SK-N-DZ (cell line): ENCODE results near the gene TPCN2.
"Not testable (repeated sequence)": the region's sequence is repeated elsewhere in the genome, so short reads cannot be mapped to it uniquely, and the experiment has no call there.

ENCODE experiments used
- DNase-seq: peaks from one replicate; pipeline ENCODE4 v3.0.0-alpha.2; 2015; ENCODE audit warnings: low spot score

TPCN2 gene

DNA sequence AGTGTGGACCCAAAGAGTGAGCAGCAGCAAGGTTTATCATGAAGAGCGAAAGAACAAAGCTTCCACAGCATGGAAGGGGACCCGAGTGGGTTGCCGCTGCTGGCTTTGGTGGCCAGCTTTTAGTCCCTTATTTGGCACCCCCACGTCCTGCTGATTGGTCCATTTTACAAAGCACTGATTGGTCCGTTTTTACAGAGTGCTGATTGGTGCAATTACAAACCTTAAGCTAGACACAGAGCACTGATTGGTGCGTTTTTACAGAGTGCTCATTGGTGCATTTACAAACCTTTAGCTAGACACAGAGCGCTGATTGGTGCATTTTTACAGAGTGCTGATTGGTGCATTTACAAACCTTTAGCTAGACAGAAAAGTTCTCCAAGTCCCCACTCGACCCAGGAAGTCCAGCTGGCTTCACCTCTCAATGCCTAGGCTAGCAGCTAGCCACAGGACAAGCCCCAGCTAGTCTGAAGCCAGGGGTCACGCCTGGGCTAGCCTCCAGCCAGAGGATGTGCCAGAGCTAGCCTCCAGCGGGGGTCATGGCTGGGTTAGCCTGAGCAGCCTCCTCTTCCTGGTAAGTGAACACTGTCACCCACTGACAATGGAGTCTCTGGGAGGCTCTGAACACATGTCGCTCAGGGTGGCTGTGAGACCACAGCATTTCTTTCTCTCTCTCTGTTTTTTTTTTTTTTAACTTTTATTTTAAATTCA lies 100.8 kb downstream of the TPCN2 start:
- not testable (repeated sequence) for DNase-seq

DNA sequence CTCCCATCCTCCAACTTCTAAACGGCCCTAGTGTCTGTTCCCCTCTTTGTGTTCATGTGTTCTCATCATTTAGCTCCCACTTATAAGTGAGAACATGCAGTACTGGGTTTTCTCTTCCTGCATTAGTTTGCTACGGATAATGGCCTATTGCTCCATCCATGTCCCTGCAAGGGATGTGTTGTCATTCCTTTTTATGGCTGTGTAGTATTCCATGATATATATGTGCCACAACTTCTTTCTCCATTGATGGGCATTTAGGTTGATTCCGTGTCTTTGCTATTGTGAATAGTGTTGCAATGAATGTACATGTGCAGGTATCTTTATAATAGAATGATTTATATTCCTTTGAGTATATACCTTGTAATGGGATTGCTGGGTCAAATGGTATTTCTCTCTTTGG lies 101.4 kb downstream of the TPCN2 start:
- DNase-seq = no peak

- peak; percentile 49 for DNase-seq
These were observed 103.1 kb downstream of the TPCN2 start for GRCh38 chr11:69151836-69152235.

DNA sequence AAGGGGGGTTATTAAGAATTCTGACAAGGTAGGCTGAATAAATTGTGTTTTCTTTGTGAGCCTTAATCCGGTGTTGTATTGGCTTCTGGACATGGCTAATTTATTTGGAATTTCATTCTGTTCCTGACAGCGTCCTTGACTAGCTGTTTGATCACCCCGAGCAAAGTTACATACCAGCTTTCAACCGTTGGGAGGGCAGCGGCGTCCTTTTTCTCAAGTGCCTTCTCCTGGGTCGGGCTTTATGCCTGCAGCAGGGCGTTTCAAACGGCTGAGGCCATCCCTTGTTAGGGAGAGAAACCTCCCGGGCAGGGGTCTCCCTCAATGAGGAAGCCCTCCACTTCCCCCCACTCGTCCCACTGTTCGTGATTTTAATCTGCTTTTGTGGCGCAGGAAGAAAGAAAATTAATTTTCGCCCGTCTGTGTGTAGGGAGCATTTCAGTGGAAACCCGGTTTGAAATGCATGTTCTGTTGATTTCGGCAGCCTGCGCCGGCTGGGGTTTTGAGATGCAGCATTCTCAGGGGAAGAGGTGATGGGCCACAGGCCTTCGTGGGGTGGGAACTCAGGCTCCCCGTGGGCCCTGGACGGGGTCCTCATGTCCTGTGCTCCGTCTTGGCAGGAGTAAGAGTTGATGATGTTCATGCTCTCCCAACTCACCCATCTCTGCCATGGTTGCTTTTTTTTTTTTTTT lies 104.1 kb downstream of the TPCN2 start:
- peak; percentile 39 for DNase-seq

- no peak for DNase-seq
These were observed 104.9 kb downstream of the TPCN2 start for GRCh38 chr11:69153661-69154060.

DNA sequence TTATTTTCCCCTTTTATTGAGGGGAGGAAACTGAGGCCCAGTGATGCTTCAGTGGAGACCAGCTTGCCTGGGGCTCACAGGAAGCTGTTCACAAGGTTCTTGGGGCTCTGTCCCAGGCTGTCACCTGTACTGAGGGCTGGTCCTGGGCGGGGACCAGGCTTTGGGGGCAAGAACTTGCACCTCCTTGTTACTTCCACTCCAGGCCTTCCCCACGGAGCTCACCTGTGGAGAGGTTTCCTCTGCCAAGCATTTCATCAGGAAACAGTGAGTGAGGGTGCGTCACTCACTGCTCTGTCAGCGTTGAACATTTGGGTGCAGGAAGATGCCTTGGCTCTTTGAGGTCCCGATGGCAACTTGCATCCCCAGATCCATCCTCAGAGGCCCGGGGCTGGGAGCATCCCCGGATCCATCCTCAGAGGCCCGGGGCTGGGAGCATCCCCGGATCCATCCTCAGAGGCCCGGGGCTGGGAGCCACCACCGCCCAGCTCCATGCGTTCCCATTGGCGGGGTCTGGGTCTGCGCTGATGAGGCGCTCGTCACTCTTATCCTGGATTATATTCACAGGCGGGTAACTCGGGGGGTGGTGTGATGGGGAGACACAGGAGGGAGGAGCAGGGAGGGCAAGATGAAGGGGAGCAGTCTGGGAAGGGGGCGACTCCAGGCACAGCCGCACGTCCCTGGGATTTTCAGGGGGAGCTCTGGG lies 105.6 kb downstream of the TPCN2 start:
- DNase-seq = no peak

DNA sequence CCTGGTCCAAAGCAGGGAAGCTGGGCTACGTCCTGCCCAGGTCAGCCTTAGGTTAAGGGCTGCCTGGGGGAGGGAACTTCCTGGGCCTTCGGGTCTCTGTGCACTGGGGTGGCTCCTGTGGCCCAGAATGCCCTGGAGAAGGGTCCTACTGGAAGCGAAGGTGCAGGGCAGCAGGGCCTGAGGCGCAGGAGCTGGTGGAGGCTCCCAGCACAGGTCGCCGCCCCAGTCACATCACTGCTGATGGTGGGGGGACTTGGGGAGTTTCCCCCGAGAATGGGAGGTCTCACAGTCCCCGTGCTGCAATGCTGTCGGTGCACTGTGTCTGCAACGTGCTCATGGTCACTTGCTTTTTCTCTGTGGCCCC lies 106.2 kb downstream of the TPCN2 start:
- DNase-seq = no peak

DNA sequence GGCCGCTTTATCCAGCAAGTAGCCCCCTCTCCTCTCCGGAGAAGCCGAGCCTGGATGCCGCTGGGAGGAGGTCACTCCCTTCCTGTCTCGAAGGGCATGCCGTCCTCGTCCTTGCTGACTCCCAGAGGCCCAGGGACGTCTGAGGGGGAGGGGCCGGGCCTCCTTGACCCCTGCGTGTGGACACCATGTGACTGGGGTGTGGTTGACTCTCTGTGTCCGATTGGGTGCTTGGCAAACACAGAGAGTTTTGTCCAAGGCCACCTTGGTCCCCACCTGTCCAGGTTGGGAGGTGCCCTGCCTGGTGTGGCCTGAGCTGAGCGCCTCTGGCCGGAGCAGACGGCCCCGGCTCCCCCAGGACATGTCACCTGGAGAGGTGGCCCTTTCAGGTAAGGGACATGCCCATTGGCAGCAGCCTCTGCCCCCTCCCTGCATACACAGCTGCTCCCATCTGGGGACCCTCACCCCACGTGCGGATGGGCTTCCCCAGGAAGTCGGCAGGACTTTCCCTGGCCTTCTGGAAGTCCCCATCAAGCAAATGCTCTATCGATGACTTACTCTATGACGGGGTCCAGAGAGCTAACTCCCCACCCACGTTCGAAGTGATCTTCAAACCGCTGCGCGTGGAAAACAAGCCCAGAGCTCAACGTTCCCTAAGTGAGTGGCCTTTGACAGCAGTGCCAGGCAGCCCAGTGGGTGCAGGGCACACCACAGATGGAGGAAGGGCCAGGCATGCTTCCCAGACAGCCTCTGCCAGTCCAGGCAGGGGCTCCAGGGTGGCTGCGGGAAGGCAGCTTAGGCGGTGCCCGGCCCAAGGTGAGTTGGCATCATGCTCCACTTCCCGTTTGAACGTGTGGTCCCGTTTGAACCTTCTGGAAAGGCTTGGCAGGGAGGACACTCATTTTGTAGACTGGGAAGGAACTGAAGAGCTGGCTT lies 106.8 kb downstream of the TPCN2 start, which contains the start of gene SMIM38:
TSS of gene SMIM38 (plus strand) at position 634 of the 933 bp plus-strand sequence. CDS start 1,912 bp downstream, outside the sequence.
- DNase-seq = no peak

- DNase-seq = no peak
These were observed 107.5 kb downstream of the TPCN2 start for GRCh38 chr11:69156235-69156639.

GRCh38 chr11:69156673-69157155 lies 108.0 kb downstream of the TPCN2 start:
- DNase-seq = peak; percentile 31

- peak; percentile 90 for DNase-seq
These were observed 108.6 kb downstream of the TPCN2 start for GRCh38 chr11:69157156-69157821.

- no peak for DNase-seq
These were observed 109.1 kb downstream of the TPCN2 start for GRCh38 chr11:69157822-69158231.

DNA sequence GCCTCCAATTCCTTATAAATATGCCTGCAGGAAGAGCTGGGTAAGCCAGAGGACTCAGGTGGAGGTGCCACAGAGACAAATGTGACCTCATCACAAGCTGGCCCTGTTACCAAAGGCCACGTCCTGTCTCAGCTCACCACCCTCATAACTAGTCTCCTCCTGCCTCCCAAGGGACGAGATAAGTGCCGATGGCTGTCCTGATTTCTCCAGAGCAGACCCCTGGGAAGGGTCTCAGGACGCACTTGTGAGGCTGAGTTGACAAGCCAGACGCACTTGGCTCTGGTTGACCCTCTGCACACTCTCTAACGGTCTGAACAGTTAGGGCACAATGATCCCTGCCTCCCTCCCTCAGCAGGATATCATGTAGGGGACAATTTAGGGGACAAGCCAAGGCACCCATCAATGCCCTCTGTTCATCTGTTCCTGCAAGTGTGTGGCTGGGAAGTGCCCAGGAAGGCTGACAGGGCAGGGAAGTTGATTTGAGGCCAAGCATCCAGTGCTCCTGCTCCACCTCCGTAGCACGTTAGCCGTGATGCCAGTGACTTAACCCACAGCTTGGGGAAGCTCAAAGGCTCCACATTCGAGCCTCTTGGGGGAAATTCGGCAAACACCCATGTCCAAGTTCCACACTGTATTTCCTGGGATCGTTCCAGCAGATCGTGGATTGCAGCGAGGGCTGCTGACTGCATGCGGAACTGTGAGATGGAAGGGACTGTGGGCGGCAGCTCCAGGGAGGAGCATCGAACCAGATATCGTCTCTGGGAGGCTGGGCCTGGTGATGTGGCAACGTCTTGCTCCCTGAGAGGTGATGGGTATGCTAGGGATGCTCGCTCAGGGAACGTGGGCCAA lies 109.8 kb downstream of the TPCN2 start:
- DNase-seq = peak; percentile 98

- DNase-seq = no peak
These were observed 110.6 kb downstream of the TPCN2 start for GRCh38 chr11:69159150-69159852.

DNA sequence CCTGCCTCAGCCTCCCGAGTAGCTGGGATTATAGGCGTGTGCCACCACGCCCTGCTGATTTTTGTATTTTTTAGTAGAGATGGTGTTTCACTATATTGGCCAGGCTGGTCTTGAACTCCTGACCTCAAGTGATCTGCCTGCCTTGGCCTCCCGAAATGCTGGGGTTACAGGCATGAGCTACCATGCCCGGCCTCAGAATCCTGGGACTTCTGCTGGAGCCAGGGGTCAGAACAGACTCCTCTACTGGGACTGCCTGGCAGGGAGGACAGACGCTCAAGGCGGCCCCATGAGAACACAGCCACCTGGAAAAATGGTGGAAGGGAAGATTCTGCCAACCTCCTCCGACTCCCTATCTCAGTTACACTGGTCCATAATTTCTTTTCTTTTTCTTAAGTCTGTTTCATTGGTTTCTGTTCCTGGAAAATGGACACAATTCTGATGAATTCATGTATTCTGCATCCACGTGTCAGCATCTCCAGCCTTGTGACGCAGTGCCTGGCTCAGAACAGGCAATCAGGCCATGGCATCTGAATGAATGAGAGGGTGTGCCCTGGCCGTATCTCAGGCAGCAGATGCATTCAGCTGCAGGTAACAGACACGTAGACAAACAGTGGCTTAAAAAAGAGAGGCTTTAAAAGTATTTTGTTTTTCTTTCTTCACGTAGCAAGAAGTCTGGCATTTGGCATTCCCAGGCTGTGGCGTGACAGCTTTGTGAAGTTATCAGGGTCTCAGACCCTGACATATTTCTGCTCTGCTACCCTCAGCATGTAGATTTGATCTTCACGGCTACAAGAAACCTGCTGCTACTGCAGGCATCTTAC lies 111.8 kb downstream of the TPCN2 start:
- DNase-seq = no peak

- no peak for DNase-seq
These were observed 112.3 kb downstream of the TPCN2 start for GRCh38 chr11:69161117-69161407.

DNA sequence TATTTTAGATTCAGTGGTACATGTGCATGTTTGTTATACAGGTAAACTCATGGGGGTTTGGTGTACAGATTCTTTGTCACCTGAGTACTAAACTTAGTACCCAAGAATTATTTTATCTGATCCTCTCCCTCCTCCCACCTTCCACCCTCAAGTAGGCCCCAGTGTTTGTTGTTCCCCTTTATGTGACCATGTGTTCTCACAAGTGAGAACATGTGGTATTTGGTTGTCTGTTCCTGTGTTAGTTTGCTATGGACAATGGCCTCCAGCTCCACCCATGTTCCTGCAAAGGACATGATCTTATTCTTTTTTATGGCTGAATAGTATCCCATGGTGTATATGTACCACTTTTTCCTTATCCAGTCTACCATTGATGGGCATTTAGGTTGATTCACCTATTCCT lies 113.8 kb downstream of the TPCN2 start:
- no peak for DNase-seq

DNA sequence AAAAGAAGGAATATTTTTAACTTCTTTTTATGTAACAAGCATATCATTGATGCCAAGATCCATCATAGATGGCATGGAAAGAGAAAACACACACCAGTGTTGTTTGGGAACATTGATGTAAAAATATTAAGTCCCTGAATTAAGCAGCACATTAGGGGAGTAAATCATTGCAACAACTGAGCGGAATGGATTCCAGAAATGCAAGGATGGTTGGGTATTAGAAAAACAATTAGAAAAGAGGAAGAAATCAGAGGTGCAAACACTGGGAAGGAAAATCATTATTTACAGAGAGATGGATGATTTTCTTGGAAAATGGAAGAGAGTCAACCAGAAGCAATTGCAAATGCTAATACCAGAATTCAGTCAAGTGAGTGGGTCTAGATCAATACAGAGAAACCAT lies 115.1 kb downstream of the TPCN2 start:
- DNase-seq = no peak
